H1 (cell line): ENCODE results near the gene GPANK1. TPM values are rescaled to one million over a fixed set of nuclear protein-coding genes. Genes with fewer than 3 reads are reported as not detected.

Experiments used
- CTCF ChIA-PET: fragments of 300-600 bp; sonication (Branson Sonifier 250); formaldehyde crosslinking; loops from one replicate; lab custom pipeline; 2021; ENCODE audit not compliant: partially characterized antibody; lab: Charles Lee
- POLR2A ChIA-PET: fragments of 300-600 bp; sonication (Branson Sonifier 250); formaldehyde crosslinking; loops from one replicate; lab custom pipeline; 2021; ENCODE audit warnings: inconsistent platforms; ENCODE audit not compliant: partially characterized antibody; lab: Charles Lee
- DNase-seq, 2 experiments: peaks; one replicate each; pipeline versions ENCODE4 v3.0.0 to v3.0.0-alpha.2; 2010 to 2022; ENCODE audit warnings: low spot score in 2 of 2, low read depth in 1 of 2, mixed read lengths in 1 of 2
- FAIRE-seq: peaks from 2 replicates; lab custom pipeline; 2011; peaks lifted over from hg19 to GRCh38; lab: Jason Lieb, UNC
- H2AFZ ChIP-seq: 2 replicates; pipeline ENCODE4 v1.8.1; 2012; ENCODE audit warnings: low read length, inconsistent platforms
- H2AK5ac ChIP-seq: 2 replicates; pipeline ENCODE4 v1.6.1; 2013; ENCODE audit warnings: low read depth, low read length
- H2BK120ac ChIP-seq: replicated peaks from 2 replicates; pipeline ENCODE3; 2013; ENCODE audit warnings: low read depth, low read length, inconsistent platforms
- H2BK12ac ChIP-seq: 2 replicates; pipeline ENCODE4 v1.6.1; 2013; ENCODE audit warnings: low read depth, low read length
- H2BK15ac ChIP-seq: 2 replicates; pipeline ENCODE4 v1.6.1; 2013; ENCODE audit warnings: low read length
- H2BK20ac ChIP-seq: 2 replicates; pipeline ENCODE4 v1.6.1; 2013; ENCODE audit warnings: low read length
- H2BK5ac ChIP-seq: 2 replicates; pipeline ENCODE4 v1.6.1; 2013; ENCODE audit warnings: low read depth, low read length
- H3K14ac ChIP-seq: 2 replicates; pipeline ENCODE4 v1.6.1; 2013; ENCODE audit warnings: inconsistent platforms; ENCODE audit not compliant: insufficient read length
- H3K18ac ChIP-seq: 2 replicates; pipeline ENCODE4 v1.6.1; 2013; ENCODE audit warnings: low read length; ENCODE audit errors: extremely low read depth
- H3K23ac ChIP-seq: 2 replicates; pipeline ENCODE4 v1.6.1; 2013; ENCODE audit warnings: inconsistent platforms; ENCODE audit not compliant: insufficient read length
- H3K23me2 ChIP-seq: 2 replicates; pipeline ENCODE4 v1.6.1; 2013; ENCODE audit warnings: low read depth, low read length
- H3K27ac ChIP-seq: 2 replicates; pipeline ENCODE4 v1.6.1; 2011; ENCODE audit warnings: low read depth, low read length, inconsistent platforms
- H3K27me3 ChIP-seq, 4 experiments: replicated peaks in 1 of 4; 1 replicate in 1 of 4; 2 replicates in 3 of 4; pipeline versions ENCODE4 v1.6.1 to v1.8.1; 2011 to 2013; ENCODE audit warnings: low read length in 3 of 4, mild to moderate bottlenecking in 3 of 4, inconsistent platforms in 2 of 4, mixed read lengths in 2 of 4, moderate library complexity in 1 of 4; ENCODE audit not compliant: control insufficient read depth in 3 of 4, insufficient read depth in 3 of 4; ENCODE audit errors: extremely low read depth in 1 of 4
- H3K36me3 ChIP-seq, 4 experiments: 2 replicates each; pipeline versions ENCODE4 v1.6.1 to v1.8.1; 2011 to 2013; ENCODE audit warnings: mild to moderate bottlenecking in 4 of 4, low read length in 3 of 4, moderate library complexity in 2 of 4, control low read depth in 1 of 4, inconsistent platforms in 1 of 4; ENCODE audit not compliant: insufficient read depth in 4 of 4, control insufficient read depth in 2 of 4
- H3K4ac ChIP-seq: replicated peaks from 2 replicates; pipeline ENCODE3; 2013; ENCODE audit warnings: low read length, low read depth, mixed read lengths, inconsistent platforms; ENCODE audit not compliant: insufficient read length
- H3K4me1 ChIP-seq, 4 experiments: replicated peaks in 1 of 4; 1 replicate in 1 of 4; 2 replicates in 3 of 4; pipeline versions ENCODE4 v1.6.1 to v1.8.1; 2011 to 2013; ENCODE audit warnings: low read length in 3 of 4, inconsistent platforms in 2 of 4, mixed read lengths in 1 of 4; ENCODE audit not compliant: insufficient read depth in 4 of 4, control insufficient read depth in 3 of 4
- H3K4me2 ChIP-seq, 2 experiments: 2 replicates each; pipeline versions ENCODE4 v1.6.1 to v1.8.1; 2011 to 2013; ENCODE audit warnings: low read depth in 2 of 2, low read length in 2 of 2, control low read depth in 1 of 2, inconsistent platforms in 1 of 2, mild to moderate bottlenecking in 1 of 2; ENCODE audit not compliant: insufficient read depth in 1 of 2
- H3K4me3 ChIP-seq, 4 experiments: fragments of 200-600, 300-600 bp in 1 of 4; sonication (generic), shearing (Covaris generic), sonication (Bioruptor Twin) in 1 of 4; 2 replicates each; pipeline versions ENCODE4 v1.5.1 to v1.8.1; 2011 to 2016; ENCODE audit warnings: low read length in 4 of 4, low read depth in 3 of 4, control low read depth in 2 of 4, inconsistent platforms in 2 of 4, mild to moderate bottlenecking in 2 of 4, mixed read lengths in 1 of 4, moderate library complexity in 1 of 4; ENCODE audit not compliant: insufficient read depth in 2 of 4; ENCODE audit errors: extremely low read depth in 1 of 4
- H3K56ac ChIP-seq: replicated peaks from 2 replicates; pipeline ENCODE3; 2013; ENCODE audit warnings: low read depth, mild to moderate bottlenecking, mixed read lengths, low read length, inconsistent platforms; ENCODE audit not compliant: insufficient read length
- H3K79me1 ChIP-seq: 2 replicates; pipeline ENCODE4 v1.6.1; 2013; ENCODE audit warnings: low read depth, low read length, control low read depth
- H3K79me2 ChIP-seq, 2 experiments: 2 replicates each; pipeline versions ENCODE4 v1.6.1 to v1.8.1; 2012 to 2013; ENCODE audit warnings: low read length in 2 of 2, mild to moderate bottlenecking in 2 of 2, inconsistent platforms in 1 of 2; ENCODE audit not compliant: insufficient read depth in 2 of 2, control insufficient read depth in 1 of 2
- H3K9ac ChIP-seq, 4 experiments: replicated peaks in 1 of 4; 1 replicate in 1 of 4; 2 replicates in 3 of 4; pipeline versions ENCODE4 v1.6.1 to v1.8.1; 2011 to 2013; ENCODE audit warnings: low read depth in 3 of 4, low read length in 3 of 4, control low read depth in 2 of 4, mild to moderate bottlenecking in 2 of 4, moderate library complexity in 2 of 4, inconsistent platforms in 1 of 4; ENCODE audit errors: extremely low read depth in 1 of 4
- H3K9me3 ChIP-seq, 2 experiments: 2 replicates each; pipeline versions ENCODE4 v1.6.1 to v1.8.1; 2012 to 2013; ENCODE audit warnings: mild to moderate bottlenecking in 2 of 2, moderate library complexity in 2 of 2, control low read depth in 1 of 2, inconsistent platforms in 1 of 2, low read depth in 1 of 2, low read length in 1 of 2, mixed read lengths in 1 of 2; ENCODE audit not compliant: insufficient read depth in 2 of 2
- H4K20me1 ChIP-seq, 2 experiments: replicated peaks in 1 of 2; 2 replicates each; pipeline versions ENCODE3 to v1.8.1; 2011 to 2013; ENCODE audit warnings: inconsistent platforms in 2 of 2, low read length in 2 of 2, mild to moderate bottlenecking in 1 of 2; ENCODE audit not compliant: insufficient read depth in 2 of 2, control insufficient read depth in 1 of 2
- H4K5ac ChIP-seq: 2 replicates; pipeline ENCODE4 v1.6.1; 2013; ENCODE audit warnings: low read length, low read depth, mixed read lengths, inconsistent platforms; ENCODE audit not compliant: insufficient read length
- H4K8ac ChIP-seq: 2 replicates; pipeline ENCODE4 v1.8.0; 2013; ENCODE audit warnings: mild to moderate bottlenecking, moderate library complexity, low read length, inconsistent platforms; ENCODE audit not compliant: insufficient read depth; ENCODE audit errors: extremely low read depth
- H4K91ac ChIP-seq: replicated peaks from 2 replicates; pipeline ENCODE3; 2013; ENCODE audit warnings: low read length, mixed read lengths, inconsistent platforms; ENCODE audit not compliant: insufficient read length
- FOSL1 ChIP-seq: IDR thresholded peaks from 2 replicates; pipeline ENCODE4 v1.6.1; 2011; ENCODE audit warnings: mild to moderate bottlenecking, low read depth, low read length, moderate library complexity; ENCODE audit not compliant: insufficient read depth
- JUN ChIP-seq: IDR thresholded peaks from 2 replicates; pipeline ENCODE4 v1.6.1; 2011; ENCODE audit warnings: low read depth, mild to moderate bottlenecking, improper control_type of control experiment, low read length
- KDM1A ChIP-seq: fragments of 200-600, 300-600 bp; sonication (generic); IDR thresholded peaks from 2 replicates; pipeline ENCODE4 v1.7.1; 2016; ENCODE audit warnings: mild to moderate bottlenecking, low read length, borderline replicate concordance
- KDM4A ChIP-seq: IDR thresholded peaks from one replicate; pipeline ENCODE4 v1.7.1; 2012; ENCODE audit warnings: low read depth, mild to moderate bottlenecking, moderate library complexity, low read length, inconsistent platforms; ENCODE audit not compliant: severe bottlenecking
- MAFK ChIP-seq: IDR thresholded peaks from 2 replicates; pipeline ENCODE4 v1.6.1; 2012; ENCODE audit warnings: low read depth, mild to moderate bottlenecking, improper control_type of control experiment, low read length
- NRF1 ChIP-seq: IDR thresholded peaks from 2 replicates; pipeline ENCODE4 v1.6.1; 2011; ENCODE audit warnings: mild to moderate bottlenecking, low read depth, low read length, improper control_type of control experiment
- RBBP5 ChIP-seq: IDR thresholded peaks from 2 replicates; pipeline ENCODE4 v1.7.1; 2012; ENCODE audit warnings: low read depth, mild to moderate bottlenecking, inconsistent platforms, low read length, moderate library complexity, borderline replicate concordance
- SIRT6 ChIP-seq: IDR thresholded peaks from one replicate; pipeline ENCODE4 v1.7.1; 2012; ENCODE audit warnings: low read length, inconsistent platforms
- SIX5 ChIP-seq: IDR thresholded peaks from 2 replicates; pipeline ENCODE4 v1.6.1; 2011; ENCODE audit warnings: mild to moderate bottlenecking, low read depth, low read length
- SRF ChIP-seq: IDR thresholded peaks from 2 replicates; pipeline ENCODE4 v1.6.1; 2011; ENCODE audit warnings: mild to moderate bottlenecking, low read depth, low read length, moderate library complexity
- WGBS, 2 experiments: shearing (Covaris generic) in 1 of 2; methylation state at CpG; one replicate each; pipeline versions ENCODE4 v1.1.6 to v1.1.7; 2013 to 2015; ENCODE audit warnings: low lambda C conversion rate in 2 of 2, mixed read lengths in 2 of 2, inconsistent platforms in 1 of 2, low coverage in 1 of 2, missing lambda C conversion rate in 1 of 2; ENCODE audit not compliant: insufficient replicate concordance in 2 of 2, insufficient coverage in 1 of 2, insufficient read length in 1 of 2; ENCODE audit errors: extremely low coverage in 1 of 2, missing lambda C conversion rate in 1 of 2; 5-methylcytosine and 5-hydroxymethylcytosine counted together
- polyA plus RNA-seq, 7 experiments: library from polyadenylated mRNA; depleted of rRNA in 3 of 7; stranded (reverse) in 5 of 7; unstranded in 2 of 7; fragments of >200 nt in 5 of 7; fragments of 200-250 nt in 2 of 7; gene quantifications; 1 replicate in 5 of 7; 2 replicates in 1 of 7; 4 replicates in 1 of 7; pipeline versions ENCODE4 v1.2.1 to v1.2.3, GENCODE V29; 2011 to 2013; ENCODE audit warnings: missing spikeins in 2 of 7, mixed read lengths in 2 of 7
- total RNA-seq: library from RNA; stranded (reverse); fragmentation: NEBNext Ultra II Directional; extraction: Animal tissue kit (Norgen Biotek cat#: 25700); gene quantifications from 2 replicates; pipeline ENCODE4 v1.2.1, GENCODE V29; 2021
- TF ChIP-seq, protein P1 (sequence below): IDR thresholded peaks from 2 replicates; pipeline ENCODE4 v1.6.1; 2011; ENCODE audit warnings: low read length, improper control_type of control experiment

The GPANK1 gene
- total and polyA plus RNA-seq, 2 of the 8 experiments (the other 6 are each of a cell fraction or from before 2014, with no cell fraction given) = 24.5 to 30.2 TPM

DNA sequence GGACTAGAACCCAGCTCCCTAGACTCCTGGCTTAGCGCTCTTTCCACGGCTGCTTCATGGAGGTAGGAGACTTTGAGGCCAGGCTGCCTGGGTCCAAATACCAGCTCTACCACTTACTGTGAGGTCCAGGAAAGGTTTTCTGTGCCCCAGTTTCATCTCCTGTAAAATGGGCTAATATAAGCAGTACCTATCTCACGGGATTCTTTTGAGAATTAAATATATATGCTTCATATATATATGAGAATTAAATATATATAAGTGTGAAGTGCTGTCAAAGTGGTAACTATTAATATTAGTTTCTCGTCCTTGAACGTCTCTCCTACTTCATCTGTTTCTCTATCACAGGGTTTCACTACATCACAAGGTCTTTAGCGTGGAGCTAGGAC lies 26.3 kb upstream of the GPANK1 start:
- Histone ChIP-seq H4K8ac (no peak overlapping the region), H3K9ac (no peak overlapping the region), H3K4ac (no peak overlapping the region), H3K79me2 (no peaks in the 10 kb centered on the region), H2BK5ac (no peak overlapping the region), H4K5ac (no peak overlapping the region), H3K36me3 (peaks cover 8 to 28% (median 18%) of the 10 kb centered on the region in 4 experiments; a peak in 5 of 8 replicates), H3K79me1 (no peaks in the 10 kb centered on the region), H2BK12ac (no peak overlapping the region), H3K56ac (no peak overlapping the region), H4K20me1 (no peaks in the 10 kb centered on the region), H3K14ac (no peak overlapping the region), H2AFZ (no peak overlapping the region), H2BK20ac (no peak overlapping the region), H3K4me2 (no peak overlapping the region)
- 90% methylated on average over 6 of the region's 6 CpGs; no CpG with 5 or more reads in 1 of the 2 experiments for WGBS, 2 experiments
- FAIRE-seq = no peak
- TF ChIP-seq KDM4A (no peak), JUN (no peak), MAFK (no peak), RBBP5 (no peak), SRF (no peak), FOSL1 (no peak), SIRT6 (no peak), KDM1A (no peak), SIX5 (no peak), NRF1 (no peak)
- TF ChIP-seq, protein P1, sequence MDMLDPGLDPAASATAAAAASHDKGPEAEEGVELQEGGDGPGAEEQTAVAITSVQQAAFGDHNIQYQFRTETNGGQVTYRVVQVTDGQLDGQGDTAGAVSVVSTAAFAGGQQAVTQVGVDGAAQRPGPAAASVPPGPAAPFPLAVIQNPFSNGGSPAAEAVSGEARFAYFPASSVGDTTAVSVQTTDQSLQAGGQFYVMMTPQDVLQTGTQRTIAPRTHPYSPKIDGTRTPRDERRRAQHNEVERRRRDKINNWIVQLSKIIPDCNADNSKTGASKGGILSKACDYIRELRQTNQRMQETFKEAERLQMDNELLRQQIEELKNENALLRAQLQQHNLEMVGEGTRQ = no peak
- TF ChIP-seq, all 59 proteins: peak for 0
- Histone ChIP-seq H3K4me3 (no peak overlapping the region), H3K4me1 (peaks cover 0 to 1% (median 0%) of the 10 kb centered on the region in 4 experiments; a peak in 2 of 7 replicates), H3K23me2 (no peaks in the 10 kb centered on the region), H3K27me3 (no peaks in the 10 kb centered on the region), H2AK5ac (no peak overlapping the region), H3K23ac (no peak overlapping the region), H2BK15ac (no peak overlapping the region), H3K9me3 (no peaks in the 10 kb centered on the region), H3K18ac (no peak overlapping the region), H2BK120ac (no peak overlapping the region), H4K91ac (no peak overlapping the region), H3K27ac (no peak overlapping the region)
- POLR2A ChIA-PET = interaction anchor here (0.7 to 6.6 kb wide), 11 partner anchors 11 to 59 kb away, joined by 3 to 33 read pairs (median 4); partner anchors contain the start of genes ABHD16A, BAG6, GPANK1 and LY6G6D
- CTCF ChIA-PET = interaction anchor here (0.9 to 5.8 kb wide), 19 partner anchors 8 to 105 kb away, joined by 3 to 26 read pairs (median 6); partner anchors contain the start of genes BAG6, CSNK2B, DDAH2 and GPANK1
- no peak for DNase-seq
